Measurements from ENCODE around the gene RET. TPM values are rescaled to one million over a fixed set of nuclear protein-coding genes. Genes with fewer than 3 reads are reported as not detected.

Gene RET
- total RNA-seq, 3 donors from 2014 or later (not counting 1 experiment from before 2014, with no cell fraction given): 0.16 TPM; not detected in 2

DNA sequence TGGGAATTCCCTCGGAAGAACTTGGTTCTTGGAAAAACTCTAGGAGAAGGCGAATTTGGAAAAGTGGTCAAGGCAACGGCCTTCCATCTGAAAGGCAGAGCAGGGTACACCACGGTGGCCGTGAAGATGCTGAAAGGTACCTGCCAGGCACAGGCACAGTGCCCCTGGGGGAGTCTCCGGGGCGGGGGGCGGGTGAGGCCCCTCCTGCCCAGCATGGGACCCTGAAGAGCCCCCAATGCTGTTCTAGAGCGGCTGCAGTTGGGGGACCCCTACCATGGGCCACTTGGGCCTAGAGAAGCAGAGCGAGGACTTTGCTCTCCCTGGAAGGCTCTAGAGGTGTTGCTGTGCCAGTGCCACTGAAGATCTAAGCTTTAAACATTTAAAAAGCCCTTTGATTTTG, 39.7 kb downstream of the RET start:
- H3K27me3 ChIP-seq (ENCODE audit: control insufficient read depth, insufficient read depth, low read length): no peaks in the 10 kb centered on the region
- Mint-ChIP-seq H3K9me3 (no peaks in the 10 kb centered on the region), H3K27ac (no peak overlapping the region), H3K36me3 (no peaks in the 10 kb centered on the region), H3K4me3 (no peak overlapping the region), H3K27me3 (ENCODE audit: low read depth in 2 of 2) (no peaks in the 10 kb centered on the region), H3K4me1 (peaks cover 14 to 23% of the 10 kb centered on the region in 2 donors)
- H3K9me3 ChIP-seq (ENCODE audit: control insufficient read depth, insufficient read depth, low read length): no peaks in the 10 kb centered on the region
- intact Hi-C loops (cut with micrococcal nuclease): no loop called here
- DNase-seq: no peak
- H3K4me1 ChIP-seq (ENCODE audit: control insufficient read depth, insufficient read depth, low read length): peaks cover 20% of the 10 kb centered on the region
- H3K36me3 ChIP-seq (ENCODE audit: control insufficient read depth, insufficient read depth, low read length): no peaks in the 10 kb centered on the region
- H3K4me3 ChIP-seq (ENCODE audit: low read length): no peak overlapping the region
- no peak overlapping the region for H3K27ac ChIP-seq (ENCODE audit: low read length)
- WGBS (ENCODE audit: insufficient coverage): 89% methylated on average over 10 of the region's 10 CpGs
- TF ChIP-seq, protein P1, sequence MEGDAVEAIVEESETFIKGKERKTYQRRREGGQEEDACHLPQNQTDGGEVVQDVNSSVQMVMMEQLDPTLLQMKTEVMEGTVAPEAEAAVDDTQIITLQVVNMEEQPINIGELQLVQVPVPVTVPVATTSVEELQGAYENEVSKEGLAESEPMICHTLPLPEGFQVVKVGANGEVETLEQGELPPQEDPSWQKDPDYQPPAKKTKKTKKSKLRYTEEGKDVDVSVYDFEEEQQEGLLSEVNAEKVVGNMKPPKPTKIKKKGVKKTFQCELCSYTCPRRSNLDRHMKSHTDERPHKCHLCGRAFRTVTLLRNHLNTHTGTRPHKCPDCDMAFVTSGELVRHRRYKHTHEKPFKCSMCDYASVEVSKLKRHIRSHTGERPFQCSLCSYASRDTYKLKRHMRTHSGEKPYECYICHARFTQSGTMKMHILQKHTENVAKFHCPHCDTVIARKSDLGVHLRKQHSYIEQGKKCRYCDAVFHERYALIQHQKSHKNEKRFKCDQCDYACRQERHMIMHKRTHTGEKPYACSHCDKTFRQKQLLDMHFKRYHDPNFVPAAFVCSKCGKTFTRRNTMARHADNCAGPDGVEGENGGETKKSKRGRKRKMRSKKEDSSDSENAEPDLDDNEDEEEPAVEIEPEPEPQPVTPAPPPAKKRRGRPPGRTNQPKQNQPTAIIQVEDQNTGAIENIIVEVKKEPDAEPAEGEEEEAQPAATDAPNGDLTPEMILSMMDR (IDR thresholded peaks at IDR 0.05): no peak
- ATAC-seq: no peak

DNA sequence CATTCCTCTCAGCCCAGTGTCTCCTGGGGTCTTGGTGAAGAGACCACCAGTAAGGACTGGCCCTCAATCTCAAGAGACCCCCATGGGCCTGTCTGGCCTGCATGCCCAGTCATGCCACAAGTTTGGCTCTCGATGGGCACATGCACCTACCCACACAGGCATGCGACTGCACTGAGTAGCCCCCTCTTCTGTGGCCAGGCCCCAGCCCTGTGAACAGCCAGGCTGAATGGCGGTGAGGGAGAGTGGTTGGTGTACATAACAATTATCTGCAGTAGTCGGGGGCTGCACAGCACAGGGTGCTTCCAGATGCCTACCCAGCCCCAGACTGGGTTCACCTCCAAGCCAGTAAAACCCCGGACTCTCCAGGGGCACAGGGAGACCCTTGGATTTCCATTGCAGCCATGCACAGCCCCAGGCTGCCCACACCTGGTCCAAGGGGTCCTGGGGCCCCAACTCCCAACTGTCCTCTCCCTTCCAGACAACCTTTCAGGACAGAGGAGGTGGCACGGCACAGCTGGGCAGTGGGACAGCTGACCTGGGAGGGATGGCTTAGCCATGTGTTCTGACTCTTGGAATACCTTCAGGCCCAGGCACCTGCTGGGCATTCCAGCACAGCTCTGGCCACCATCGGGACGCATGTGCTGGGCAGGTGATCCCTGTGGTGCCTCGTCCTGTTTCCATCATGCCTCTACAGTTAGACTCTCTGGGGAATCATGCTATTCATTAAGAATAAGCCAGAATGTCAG, 40.3 kb downstream of the RET start:
- H3K27ac Mint-ChIP-seq: no peak overlapping the region
- intact Hi-C loops (cut with micrococcal nuclease): no loop called here
- TF ChIP-seq, protein P1 (IDR thresholded peaks at IDR 0.05): no peak
- peaks cover 27% of the 10 kb centered on the region for H3K4me1 ChIP-seq (ENCODE audit: control insufficient read depth, insufficient read depth, low read length)
- H3K9me3 ChIP-seq (ENCODE audit: control insufficient read depth, insufficient read depth, low read length): no peaks in the 10 kb centered on the region
- no peak overlapping the region for H3K4me3 Mint-ChIP-seq
- H3K36me3 Mint-ChIP-seq: no peaks in the 10 kb centered on the region
- no peaks in the 10 kb centered on the region for H3K9me3 Mint-ChIP-seq
- H3K4me1 Mint-ChIP-seq: peaks cover 20 to 29% of the 10 kb centered on the region in 2 donors
- H3K27me3 ChIP-seq (ENCODE audit: control insufficient read depth, insufficient read depth, low read length): no peaks in the 10 kb centered on the region
- no peaks in the 10 kb centered on the region for H3K36me3 ChIP-seq (ENCODE audit: control insufficient read depth, insufficient read depth, low read length)
- no peak for ATAC-seq
- WGBS (ENCODE audit: insufficient coverage): 81% methylated on average over 9 of the region's 9 CpGs
- no peak overlapping the region for H3K27ac ChIP-seq (ENCODE audit: low read length)
- H3K4me3 ChIP-seq (ENCODE audit: low read length): no peak overlapping the region
- no peak for DNase-seq
- H3K27me3 Mint-ChIP-seq (ENCODE audit: low read depth in 2 of 2): no peaks in the 10 kb centered on the region

DNA sequence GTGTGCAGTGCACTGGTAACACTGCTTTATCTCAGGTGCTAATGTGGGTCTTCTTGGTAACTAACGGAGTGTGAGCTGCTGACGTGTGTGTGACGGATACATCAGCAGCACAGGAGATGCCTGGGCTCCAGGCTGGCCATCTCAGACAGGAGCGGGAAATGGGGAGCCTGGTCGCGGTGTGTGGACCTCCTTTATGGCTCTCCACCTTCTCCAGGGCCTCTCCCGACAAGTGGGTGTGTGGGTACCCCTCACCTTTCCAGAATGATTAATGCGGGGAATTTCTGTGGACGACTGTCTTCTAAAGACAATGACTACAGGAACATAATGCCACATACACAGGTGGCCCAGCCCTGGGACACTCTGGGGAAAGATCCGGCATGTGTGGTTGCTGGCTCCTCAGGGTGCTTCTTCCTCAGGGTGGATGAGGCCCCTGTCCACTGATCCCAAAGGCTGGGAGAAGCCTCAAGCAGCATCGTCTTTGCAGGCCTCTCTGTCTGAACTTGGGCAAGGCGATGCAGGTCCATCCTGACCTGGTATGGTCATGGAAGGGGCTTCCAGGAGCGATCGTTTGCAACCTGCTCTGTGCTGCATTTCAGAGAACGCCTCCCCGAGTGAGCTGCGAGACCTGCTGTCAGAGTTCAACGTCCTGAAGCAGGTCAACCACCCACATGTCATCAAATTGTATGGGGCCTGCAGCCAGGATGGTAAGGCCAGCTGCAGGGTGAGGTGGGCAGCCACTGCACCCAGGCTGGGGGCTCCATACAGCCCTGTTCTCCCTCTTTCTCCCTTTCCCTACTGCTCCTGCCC, 41.1 kb downstream of the RET start:
- Histone ChIP-seq H3K4me3 (ENCODE audit: low read length) (no peak overlapping the region), H3K9me3 (ENCODE audit: control insufficient read depth, insufficient read depth, low read length) (no peaks in the 10 kb centered on the region), H3K27ac (ENCODE audit: low read length) (no peak overlapping the region), H3K27me3 (ENCODE audit: control insufficient read depth, insufficient read depth, low read length) (no peaks in the 10 kb centered on the region), H3K4me1 (ENCODE audit: control insufficient read depth, insufficient read depth, low read length) (peaks cover 32% of the 10 kb centered on the region), H3K36me3 (ENCODE audit: control insufficient read depth, insufficient read depth, low read length) (no peaks in the 10 kb centered on the region)
- no peaks in the 10 kb centered on the region for H3K36me3 Mint-ChIP-seq
- 93% methylated on average over 18 of the region's 18 CpGs for WGBS (ENCODE audit: insufficient coverage)
- H3K9me3 Mint-ChIP-seq: no peaks in the 10 kb centered on the region
- ATAC-seq (no peak), DNase-seq (no peak)
- no peaks in the 10 kb centered on the region for H3K27me3 Mint-ChIP-seq (ENCODE audit: low read depth in 2 of 2)
- intact Hi-C loops (cut with micrococcal nuclease): no loop called here
- no peak overlapping the region for H3K4me3 Mint-ChIP-seq
- H3K27ac Mint-ChIP-seq: peak overlapping the region in 1 of 2 donors; percentile 81
- TF ChIP-seq, protein P1 (IDR thresholded peaks at IDR 0.05): no peak
- H3K4me1 Mint-ChIP-seq: peaks cover 25 to 34% of the 10 kb centered on the region in 2 donors
